WTC11 (cell line): ENCODE data around the gene ADGRF5. TPM values are rescaled to one million over a fixed set of nuclear protein-coding genes. Genes with fewer than 3 reads are reported as not detected.

Source experiments
- ATAC-seq: fragments of 200-7000 bp; cut with Tn5 transposase; 2 replicates; pipeline ENCODE4 v1.10.0; 2021; ENCODE audit warnings: mild to moderate bottlenecking, moderate library complexity
- CTCF ChIA-PET: fragments of 300-600 bp; sonication (Branson Sonifier 250); formaldehyde crosslinking; loops from one replicate; lab custom pipeline; 2021; ENCODE audit warnings: antibody characterized with exemption; lab: Charles Lee
- POLR2A ChIA-PET: fragments of 350-600 bp; sonication (Branson Sonifier 250); formaldehyde crosslinking; loops from one replicate; lab custom pipeline; 2021; ENCODE audit warnings: antibody characterized with exemption; lab: Charles Lee
- DNase-seq: peaks from one replicate; pipeline ENCODE4 v3.0.0; 2021; ENCODE audit warnings: low spot score
- H3K27ac Mint-ChIP-seq: 2 replicates; pipeline ENCODE4 v1.8.0; 2021; ENCODE audit warnings: mixed read lengths
- H3K27me3 Mint-ChIP-seq: 2 replicates; pipeline ENCODE4 v1.8.0; 2021; ENCODE audit warnings: low read depth, mild to moderate bottlenecking, moderate library complexity, mixed read lengths
- H3K36me3 Mint-ChIP-seq: 2 replicates; pipeline ENCODE4 v1.8.0; 2021; ENCODE audit warnings: mixed read lengths
- H3K4me1 Mint-ChIP-seq: 2 replicates; pipeline ENCODE4 v1.8.0; 2022; ENCODE audit warnings: mixed read lengths
- H3K4me3 Mint-ChIP-seq: 2 replicates; pipeline ENCODE4 v1.8.0; 2021; ENCODE audit warnings: mild to moderate bottlenecking, moderate library complexity, mixed read lengths
- H3K9me3 Mint-ChIP-seq: 2 replicates; pipeline ENCODE4 v1.8.0; 2021; ENCODE audit warnings: mixed read lengths
- ARID4B ChIP-seq: sonication (generic); formaldehyde crosslinking; IDR thresholded peaks from 2 replicates; pipeline ENCODE4 v1.8.0; 2023; ENCODE audit warnings: missing genetic modification reagents, mild to moderate bottlenecking, borderline replicate concordance
- ATF6 ChIP-seq: sonication (generic); formaldehyde crosslinking; IDR thresholded peaks from 2 replicates; pipeline ENCODE4 v1.8.1; 2023; ENCODE audit warnings: mild to moderate bottlenecking, missing genetic modification reagents
- CDX4 ChIP-seq: fragments of 250-450 bp; sonication (Bioruptor Pico); IDR thresholded peaks from 2 replicates; pipeline ENCODE4 v1.9.0; 2021; ENCODE audit warnings: moderate library complexity, mild to moderate bottlenecking, inconsistent platforms, borderline replicate concordance
- CREB1 ChIP-seq: sonication (generic); formaldehyde crosslinking; IDR thresholded peaks from 2 replicates; pipeline ENCODE4 v1.8.0; 2023; ENCODE audit warnings: mild to moderate bottlenecking, missing genetic modification reagents
- CTCF ChIP-seq: fragments of 200-600 bp; IDR thresholded peaks from 2 replicates; pipeline ENCODE4 v1.8.0; 2022; ENCODE audit warnings: antibody characterized with exemption
- E2F4 ChIP-seq: sonication (generic); formaldehyde crosslinking; IDR thresholded peaks from 2 replicates; pipeline ENCODE4 v1.8.1; 2022; ENCODE audit warnings: low read depth, mild to moderate bottlenecking, moderate library complexity, missing genetic modification reagents, borderline replicate concordance
- E2F5 ChIP-seq: sonication (generic); formaldehyde crosslinking; IDR thresholded peaks from 2 replicates; pipeline ENCODE4 v1.8.1; 2022; ENCODE audit warnings: mild to moderate bottlenecking, moderate library complexity, missing genetic modification reagents
- ETV6 ChIP-seq: sonication (generic); formaldehyde crosslinking; IDR thresholded peaks from 2 replicates; pipeline ENCODE4 v1.8.1; 2022; ENCODE audit warnings: mild to moderate bottlenecking, missing genetic modification reagents
- FOXJ3 ChIP-seq: sonication (generic); formaldehyde crosslinking; IDR thresholded peaks from 2 replicates; pipeline ENCODE4 v1.9.0; 2021; ENCODE audit warnings: missing genetic modification reagents, mild to moderate bottlenecking, borderline replicate concordance
- IRF1 ChIP-seq: sonication (generic); formaldehyde crosslinking; IDR thresholded peaks from 2 replicates; pipeline ENCODE4 v1.8.0; 2023; ENCODE audit warnings: missing genetic modification reagents
- MXD4 ChIP-seq: fragments of 250-450 bp; sonication (Bioruptor Pico); IDR thresholded peaks from 2 replicates; pipeline ENCODE4 v1.8.0; 2021; ENCODE audit warnings: mild to moderate bottlenecking, moderate library complexity, borderline replicate concordance
- NFATC4 ChIP-seq: fragments of 250-450 bp; sonication (Bioruptor Pico); IDR thresholded peaks from 2 replicates; pipeline ENCODE4 v1.9.0; 2021; ENCODE audit warnings: mild to moderate bottlenecking
- NR3C1 ChIP-seq: sonication (generic); formaldehyde crosslinking; conservative IDR thresholded peaks from 2 replicates; pipeline ENCODE4 v1.8.1; 2023; ENCODE audit warnings: low read depth, mild to moderate bottlenecking, missing genetic modification reagents
- PRDM15 ChIP-seq: sonication (generic); formaldehyde crosslinking; IDR thresholded peaks from 2 replicates; pipeline ENCODE4 v1.8.0; 2022; ENCODE audit warnings: missing genetic modification reagents
- PRRX2 ChIP-seq: fragments of 250-450 bp; sonication (Bioruptor Pico); IDR thresholded peaks from 2 replicates; pipeline ENCODE4 v1.8.0; 2021; ENCODE audit warnings: mild to moderate bottlenecking
- SMAD3 ChIP-seq: sonication (generic); formaldehyde crosslinking; IDR thresholded peaks from 2 replicates; pipeline ENCODE4 v1.8.0; 2022; ENCODE audit warnings: missing genetic modification reagents, mild to moderate bottlenecking, borderline replicate concordance
- SMAD4 ChIP-seq: sonication (generic); formaldehyde crosslinking; IDR thresholded peaks from 2 replicates; pipeline ENCODE4 v1.8.0; 2022; ENCODE audit warnings: mild to moderate bottlenecking, missing genetic modification reagents
- SP1 ChIP-seq: sonication (generic); formaldehyde crosslinking; conservative IDR thresholded peaks from 2 replicates; pipeline ENCODE4 v1.8.1; 2022; ENCODE audit warnings: missing genetic modification reagents
- ZNF219 ChIP-seq: sonication (generic); formaldehyde crosslinking; IDR thresholded peaks from 2 replicates; pipeline ENCODE4 v1.8.0; 2023; ENCODE audit warnings: missing genetic modification reagents, mild to moderate bottlenecking, borderline replicate concordance
- ZNF396 ChIP-seq: fragments of 250-450 bp; sonication (Bioruptor Pico); IDR thresholded peaks from 2 replicates; pipeline ENCODE4 v1.8.0; 2021; ENCODE audit warnings: mild to moderate bottlenecking, moderate library complexity, borderline replicate concordance
- ZNF416 ChIP-seq: fragments of 250-450 bp; sonication (Bioruptor Pico); IDR thresholded peaks from 2 replicates; pipeline ENCODE4 v1.9.0; 2021; ENCODE audit warnings: mild to moderate bottlenecking, inconsistent platforms
- ZNF423 ChIP-seq: fragments of 250-450 bp; sonication (Bioruptor Pico); IDR thresholded peaks from 2 replicates; pipeline ENCODE4 v2.1.2; 2022; ENCODE audit warnings: mild to moderate bottlenecking, moderate library complexity
- total RNA-seq: library from RNA; stranded (reverse); gene quantifications from 3 replicates; pipeline ENCODE4 v1.2.3, GENCODE V29; 2021

The ADGRF5 gene
- total RNA-seq, 1 experiment from 2014 or later, result 0.24 TPM

GRCh38 chr6:46832816-46833215 is 88.9 kb downstream of the ADGRF5 start:
- Mint-ChIP-seq H3K4me1 (no peaks in the 10 kb centered on the region), H3K27ac (no peak overlapping the region), H3K9me3 (no peaks in the 10 kb centered on the region), H3K4me3 (no peak overlapping the region), H3K36me3 (no peaks in the 10 kb centered on the region), H3K27me3 (no peaks in the 10 kb centered on the region)
- ChIA-PET POLR2A (no interaction called here), CTCF (interaction anchor here (0.6 kb wide), 1 partner anchor 30 kb away, joined by 4 read pairs; no protein-coding TSS in a partner anchor)
- no peak for DNase-seq
- no peak for ATAC-seq
- TF ChIP-seq NFATC4 (no peak), NR3C1 (CRISPR knock-in tag) (no peak), CTCF (no peak), SMAD4 (no peak), ZNF423 (CRISPR knock-in tag) (no peak), ARID4B (CRISPR knock-in tag) (no peak), IRF1 (no peak), ATF6 (CRISPR knock-in tag) (no peak), MXD4 (no peak), E2F5 (CRISPR knock-in tag) (no peak), FOXJ3 (CRISPR knock-in tag) (no peak), ZNF396 (CRISPR knock-in tag) (no peak), PRRX2 (CRISPR knock-in tag) (no peak), ETV6 (CRISPR knock-in tag) (no peak), CDX4 (CRISPR knock-in tag) (no peak)
- TF ChIP-seq, all 79 proteins: peak for 0

GRCh38 chr6:46828939-46829338 is 92.8 kb downstream of the ADGRF5 start:
- no peak for ATAC-seq
- Mint-ChIP-seq H3K36me3 (no peaks in the 10 kb centered on the region), H3K9me3 (no peaks in the 10 kb centered on the region), H3K27me3 (no peaks in the 10 kb centered on the region), H3K27ac (no peak overlapping the region), H3K4me1 (no peaks in the 10 kb centered on the region), H3K4me3 (no peak overlapping the region)
- ChIA-PET CTCF (no interaction called here), POLR2A (no interaction called here)
- DNase-seq, result no peak
- no peak for TF ChIP-seq SMAD3 (CRISPR knock-in tag)
- TF ChIP-seq ZNF416 (CRISPR knock-in tag), result no peak
- TF ChIP-seq PRDM15 (CRISPR knock-in tag), result no peak
- no peak for TF ChIP-seq E2F4 (CRISPR knock-in tag)
- TF ChIP-seq ZNF219, result no peak
- TF ChIP-seq SP1 (CRISPR knock-in tag), result no peak
- no peak for TF ChIP-seq CREB1 (CRISPR knock-in tag)
